ENCODE measurements around the gene TP53TG5.
A peak's percentile ranks its signal among the peaks of the same experiment; 100 is the strongest.
"Not testable (repeated sequence)": the region's sequence is repeated elsewhere in the genome, so short reads cannot be mapped to it uniquely, and the experiment has no call there.

Gene TP53TG5

DNA sequence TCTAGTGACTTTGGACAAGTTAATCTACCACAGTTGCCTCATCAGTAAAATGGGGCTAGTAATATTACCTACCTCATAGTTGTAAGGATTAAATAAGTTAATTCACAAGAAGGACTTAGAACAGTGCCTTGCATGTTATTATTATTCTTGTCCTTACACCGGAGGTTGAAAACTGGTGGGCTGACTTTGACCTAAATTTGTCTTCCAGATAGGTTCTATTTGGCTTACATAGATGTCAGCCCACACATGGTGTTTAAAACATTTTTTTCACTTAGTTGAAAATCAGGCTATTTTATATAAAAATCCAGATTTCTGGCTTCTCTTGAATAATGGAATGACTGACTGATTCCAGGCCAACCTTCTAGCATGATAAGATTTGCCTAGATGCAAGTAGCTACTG is 11.9 kb downstream of the TP53TG5 start:
- DNase-seq = no peak

- no peak for DNase-seq
These were observed 12.6 kb downstream of the TP53TG5 start for GRCh38 chr20:45365444-45365970.

GRCh38 chr20:45363611-45364492 is 14.3 kb downstream of the TP53TG5 start:
- no peak for DNase-seq

- peak; percentile 92 for DNase-seq
These were observed 15.1 kb downstream of the TP53TG5 start, which contains the start of gene SYS1 for GRCh38 chr20:45362804-45363610. Gene SYS1 (plus strand): TSS chr20:45363156. CDS start chr20:45363532, 376 bp downstream.

DNA sequence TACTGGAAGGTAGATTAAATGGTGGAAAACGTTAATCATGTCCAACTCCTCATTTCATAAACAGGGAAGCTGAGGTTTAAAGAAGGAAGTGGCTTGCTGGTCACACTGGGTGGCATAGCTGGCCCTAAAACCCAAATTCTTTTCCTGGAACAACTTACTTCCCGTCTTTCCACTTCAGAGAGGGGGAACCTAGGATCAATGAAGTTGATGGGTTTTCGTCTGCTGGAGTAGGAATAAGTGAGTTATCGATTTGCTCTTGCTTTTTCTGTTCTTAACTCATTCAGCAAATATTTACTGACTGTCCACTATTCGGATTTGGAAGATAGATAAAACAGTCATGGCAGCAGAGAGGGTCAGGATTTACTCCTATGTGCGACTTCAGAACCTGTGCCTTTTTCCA is 16.3 kb downstream of the TP53TG5 start:
- no peak for DNase-seq

DNA sequence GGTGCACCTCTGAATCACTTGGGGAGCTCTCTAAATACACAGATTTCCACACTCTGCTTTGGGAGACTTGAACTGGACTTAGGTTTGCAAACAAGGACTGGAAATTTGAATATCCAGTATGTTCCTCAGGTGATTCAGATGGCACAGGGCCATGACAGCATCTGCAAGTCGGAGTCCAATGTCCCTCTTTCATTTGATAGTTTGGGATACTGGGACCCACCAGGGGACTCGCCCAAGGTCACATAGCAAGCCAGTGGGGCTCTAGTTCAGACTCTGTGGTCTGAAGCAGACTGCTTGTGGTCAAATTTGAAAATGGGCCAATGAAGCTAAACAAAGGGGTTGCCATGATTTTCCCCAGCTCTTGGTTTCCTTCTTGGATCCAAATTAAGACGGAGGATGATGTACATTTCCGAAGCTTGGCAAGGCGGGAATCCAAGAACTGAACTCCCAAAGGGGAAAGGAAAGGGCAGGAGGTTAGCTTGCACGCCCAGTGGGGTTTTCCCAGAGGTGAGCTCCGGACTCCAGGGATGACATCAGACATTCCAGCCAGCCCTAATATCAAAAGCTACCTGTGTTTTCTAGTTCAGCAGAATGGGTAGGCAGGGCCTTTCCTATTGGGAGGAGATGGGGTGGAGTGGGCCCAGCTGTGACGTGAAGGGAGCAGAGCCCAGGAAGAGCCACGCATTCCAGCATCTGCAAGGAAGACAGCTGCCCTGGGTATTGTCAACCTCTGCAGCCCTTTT is 18.5 kb downstream of the TP53TG5 start:
- no peak for DNase-seq

GRCh38 chr20:45359069-45359405 is 19.1 kb downstream of the TP53TG5 start:
- DNase-seq = no peak

GRCh38 chr20:45358282-45359068 is 19.6 kb downstream of the TP53TG5 start:
- no peak for DNase-seq

GRCh38 chr20:45355209-45356084 is 22.7 kb downstream of the TP53TG5 start:
- DNase-seq = no peak

GRCh38 chr20:45354423-45355208 is 23.5 kb downstream of the TP53TG5 start:
- DNase-seq = no peak

GRCh38 chr20:45353746-45354145 is 24.4 kb downstream of the TP53TG5 start:
- DNase-seq = no peak

- no peak for DNase-seq
These were observed 25.4 kb downstream of the TP53TG5 start for GRCh38 chr20:45352729-45353128.

- DNase-seq = not testable (repeated sequence)
These were observed 27.3 kb downstream of the TP53TG5 start for GRCh38 chr20:45350795-45351194.

- DNase-seq = no peak
These were observed 27.9 kb downstream of the TP53TG5 start for GRCh38 chr20:45350217-45350616.

DNA sequence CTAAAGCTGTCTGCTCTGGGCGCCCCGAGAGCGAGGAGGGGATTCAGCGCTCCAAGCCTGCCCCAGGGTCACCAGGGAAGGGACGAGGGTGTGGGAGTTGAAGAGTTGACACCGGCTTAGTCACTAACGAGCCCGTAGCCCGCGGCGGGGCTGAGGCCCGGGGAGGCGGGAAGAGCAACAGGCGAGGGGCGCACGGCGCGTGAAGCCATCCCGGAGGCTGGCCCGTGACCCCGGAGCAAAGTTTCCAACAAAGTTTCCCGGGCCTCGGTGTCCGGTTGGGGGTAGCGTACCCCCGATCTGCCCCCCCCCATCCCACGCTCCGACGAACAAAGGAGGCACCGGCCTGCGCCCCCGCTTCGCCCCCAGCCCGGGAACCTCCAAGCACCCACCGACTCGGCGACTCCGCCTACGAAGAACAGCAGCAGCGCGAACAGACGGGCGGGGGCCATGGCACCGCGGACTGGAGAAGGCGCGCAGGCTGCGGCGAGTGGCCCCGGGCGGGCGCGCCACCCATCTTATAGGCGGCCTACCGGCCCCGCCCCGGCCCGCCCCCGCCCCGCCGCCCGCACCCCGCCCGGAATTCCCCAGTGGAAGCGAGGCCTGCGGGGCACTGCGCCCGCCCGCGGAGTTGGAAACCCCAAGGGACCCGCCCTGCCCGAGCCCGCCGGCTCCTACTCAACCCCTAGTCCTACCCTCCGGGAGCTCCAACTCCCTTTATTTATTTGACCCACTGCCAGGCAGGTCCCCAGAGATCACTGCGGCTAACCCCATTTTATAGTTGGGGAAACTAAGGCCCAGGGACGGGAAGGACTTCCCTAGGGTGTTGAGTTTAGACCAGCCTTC is 30.0 kb downstream of the TP53TG5 start, which contains the start of gene SDC4:
Gene SDC4, minus strand, starts transcription at position 489 of the 843 bp plus-strand sequence. Its CDS starts 40 bp downstream, at position 449.
- DNase-seq = peak; percentile 44

DNA sequence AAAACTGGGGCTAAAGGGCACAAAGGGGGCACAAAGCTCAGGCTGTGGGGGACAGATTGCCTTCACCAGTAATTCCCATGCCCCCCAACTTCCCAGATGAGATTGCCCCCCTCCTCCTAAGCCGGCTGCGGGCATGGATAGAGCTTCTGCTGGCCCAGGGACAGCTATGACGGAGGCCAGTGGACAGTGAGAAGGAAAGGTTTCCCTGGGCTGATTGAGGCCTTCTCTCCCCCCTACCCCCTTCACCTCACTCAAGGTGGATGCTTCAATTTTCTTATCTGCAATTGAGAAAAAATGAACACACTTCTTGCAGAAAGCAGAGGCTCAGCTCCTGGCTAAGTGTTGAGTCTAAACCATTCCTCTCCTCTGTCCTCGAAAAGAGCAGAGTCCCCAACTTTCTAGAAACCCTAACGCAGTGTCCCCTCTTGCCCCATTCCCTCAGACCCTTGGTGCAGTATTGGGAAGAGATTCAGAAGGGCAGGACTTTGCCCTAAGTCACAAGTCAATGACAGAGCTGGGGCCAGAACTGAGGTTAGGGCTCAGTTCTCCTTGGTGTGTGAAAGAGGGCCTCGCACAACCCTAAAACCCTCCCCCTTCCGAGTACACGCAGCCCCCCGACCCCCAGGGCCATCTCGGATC is 30.7 kb downstream of the TP53TG5 start:
- DNase-seq = no peak

DNA sequence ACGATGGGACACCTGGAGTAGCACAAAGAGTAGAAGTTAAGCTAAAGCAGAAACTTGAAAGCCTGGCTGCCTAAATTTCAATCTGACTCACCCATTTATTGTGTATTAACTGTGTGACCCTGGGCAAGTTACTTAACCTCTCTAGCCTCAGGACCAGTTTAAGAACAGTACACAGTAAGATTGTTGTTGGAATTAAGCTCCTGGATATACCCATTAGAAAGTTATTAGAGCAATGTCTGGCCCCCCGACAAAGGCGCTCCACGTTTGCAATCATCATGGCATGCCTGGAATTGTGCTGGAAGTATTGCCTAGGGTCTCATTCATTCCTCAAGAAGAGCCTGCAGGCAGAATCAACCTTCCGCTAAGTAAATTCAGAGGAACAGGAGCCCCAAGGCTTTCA is 31.3 kb downstream of the TP53TG5 start:
- no peak for DNase-seq

- DNase-seq = no peak
These were observed 31.8 kb downstream of the TP53TG5 start for GRCh38 chr20:45346291-45346718.

Data from activated gamma-delta T cell (primary cell).